Measurements from ENCODE around the gene PDLIM1.

DNA sequence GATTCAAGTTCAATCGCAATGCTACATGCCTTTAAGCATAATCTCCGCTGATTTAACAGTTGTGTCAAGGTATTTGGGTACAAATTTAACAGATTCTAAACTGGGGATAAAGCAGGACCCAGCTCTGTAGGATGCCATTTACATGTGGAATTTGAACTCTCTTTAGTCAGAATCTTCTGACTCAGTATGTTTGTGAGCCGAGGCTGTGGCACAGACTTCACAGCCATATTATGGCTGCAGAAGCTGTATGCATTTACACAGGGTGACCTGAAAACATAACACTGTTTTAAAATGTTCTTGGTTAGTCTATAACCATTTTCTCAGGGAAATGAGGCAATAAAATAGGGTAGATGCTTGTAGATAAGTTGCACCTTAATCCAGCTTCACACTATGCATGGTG, 8.7 kb downstream of the PDLIM1 start:
- TF ChIP-seq, protein P1, sequence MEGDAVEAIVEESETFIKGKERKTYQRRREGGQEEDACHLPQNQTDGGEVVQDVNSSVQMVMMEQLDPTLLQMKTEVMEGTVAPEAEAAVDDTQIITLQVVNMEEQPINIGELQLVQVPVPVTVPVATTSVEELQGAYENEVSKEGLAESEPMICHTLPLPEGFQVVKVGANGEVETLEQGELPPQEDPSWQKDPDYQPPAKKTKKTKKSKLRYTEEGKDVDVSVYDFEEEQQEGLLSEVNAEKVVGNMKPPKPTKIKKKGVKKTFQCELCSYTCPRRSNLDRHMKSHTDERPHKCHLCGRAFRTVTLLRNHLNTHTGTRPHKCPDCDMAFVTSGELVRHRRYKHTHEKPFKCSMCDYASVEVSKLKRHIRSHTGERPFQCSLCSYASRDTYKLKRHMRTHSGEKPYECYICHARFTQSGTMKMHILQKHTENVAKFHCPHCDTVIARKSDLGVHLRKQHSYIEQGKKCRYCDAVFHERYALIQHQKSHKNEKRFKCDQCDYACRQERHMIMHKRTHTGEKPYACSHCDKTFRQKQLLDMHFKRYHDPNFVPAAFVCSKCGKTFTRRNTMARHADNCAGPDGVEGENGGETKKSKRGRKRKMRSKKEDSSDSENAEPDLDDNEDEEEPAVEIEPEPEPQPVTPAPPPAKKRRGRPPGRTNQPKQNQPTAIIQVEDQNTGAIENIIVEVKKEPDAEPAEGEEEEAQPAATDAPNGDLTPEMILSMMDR (IDR thresholded peaks at IDR 0.05) = no peak
- TF ChIP-seq POLR2A (IDR thresholded peaks at IDR 0.05) = no peak
